SK-N-MC (cell line): Measurements from ENCODE around the gene CLCNKA.

ENCODE experiments used
- EZH2 ChIP-seq: fragments of 200-600 bp; sonication (generic); IDR thresholded peaks from one replicate; pipeline ENCODE4 v1.6.1; 2017; ENCODE audit warnings: antibody characterized with exemption
- FOXP2 ChIP-seq: optimal IDR thresholded peaks from 2 replicates; pipeline ENCODE3; 2011; ENCODE audit warnings: mild to moderate bottlenecking, moderate library complexity; ENCODE audit not compliant: insufficient read depth; ENCODE audit errors: extremely low read length, control extremely low read depth
- POLR2AphosphoS5 ChIP-seq: IDR thresholded peaks from 2 replicates; pipeline ENCODE4 v1.6.1; 2012; ENCODE audit warnings: mild to moderate bottlenecking, low read depth, low read length, borderline replicate concordance

- TF ChIP-seq POLR2AphosphoS5 (no peak), EZH2 (no peak), FOXP2 (no peak)
Measured at GRCh38 chr1:16009030-16009460, 12.8 kb upstream of the CLCNKA start.
